HCT116 (cell line): ENCODE data around the gene CARNS1. TPM values are rescaled to one million over a fixed set of nuclear protein-coding genes. Genes with fewer than 3 reads are reported as not detected.

ENCODE experiments used
- ATAC-seq: fragments of 200-7000 bp; cut with Tn5 transposase; 2 replicates; pipeline ENCODE4 v1.9.1; 2020; ENCODE audit warnings: mild to moderate bottlenecking, moderate library complexity
- BruUV-seq: library from RNA; stranded (reverse); fragments of 400-500 nt; replicated peaks from 2 replicates; lab custom pipeline; 2021; lab: Mats Ljungman, UMichigan
- CTCF ChIA-PET: fragments of 300-600 bp; sonication (Branson Sonifier 250); formaldehyde crosslinking; loops from one replicate; lab custom pipeline; 2021; ENCODE audit warnings: antibody characterized with exemption; lab: Charles Lee
- POLR2A ChIA-PET: fragments of 300-600, 350-600 bp; sonication (Branson Sonifier 250); formaldehyde crosslinking; loops from one replicate; lab custom pipeline; 2021; ENCODE audit warnings: antibody characterized with exemption; lab: Charles Lee
- RAD21 ChIA-PET, 2 experiments: fragments of 300-600 bp; sonication (Branson Sonifier 250); formaldehyde crosslinking; loops; one replicate each; lab custom pipeline; 2023; ENCODE audit warnings: low total read pairs in 2 of 2; ENCODE audit not compliant: uncharacterized antibody in 2 of 2, unreplicated experiment in 2 of 2, low non-redundant PET in 1 of 2; lab: Charles Lee
- DNase-seq: peaks from one replicate; pipeline ENCODE4 v3.0.0-alpha.2; 2010; ENCODE audit warnings: low read depth, low spot score
- H2AFZ ChIP-seq: fragments of 200-600 bp; shearing (Covaris generic), sonication (generic); 2 replicates; pipeline ENCODE4 v1.6.1; 2017; ENCODE audit warnings: low read depth, mixed run types, mixed read lengths, antibody characterized with exemption, low read length; ENCODE audit not compliant: poor library complexity, severe bottlenecking
- H3K27ac ChIP-seq: 2 replicates; pipeline ENCODE4 v1.5.1; 2012; ENCODE audit warnings: low read depth, low read length
- H3K27me3 ChIP-seq: fragments of 200-600 bp; sonication (generic); 2 replicates; pipeline ENCODE4 v1.6.1; 2016; ENCODE audit warnings: mixed run types, low read length, mixed read lengths; ENCODE audit not compliant: insufficient read depth
- H3K36me3 ChIP-seq, 2 experiments: fragments of 200-500 bp in 1 of 2; fragments of 200-600 bp in 1 of 2; sonication (Bioruptor generic) in 1 of 2; sonication (generic) in 1 of 2; 2 replicates each; pipeline versions ENCODE4 v1.5.1 to v1.6.1; 2014 to 2016; ENCODE audit warnings: low read length in 2 of 2, inconsistent platforms in 1 of 2, mixed read lengths in 1 of 2, mixed run types in 1 of 2; ENCODE audit not compliant: insufficient read depth in 2 of 2, control insufficient read depth in 1 of 2
- H3K4me1 ChIP-seq, 2 experiments: fragments of 200-600 bp in 1 of 2; sonication (generic) in 1 of 2; 2 replicates each; pipeline versions ENCODE4 v1.5.1 to v1.6.1; 2012 to 2017; ENCODE audit warnings: low read length in 2 of 2, inconsistent platforms in 1 of 2, mild to moderate bottlenecking in 1 of 2, mixed read lengths in 1 of 2, mixed run types in 1 of 2, moderate library complexity in 1 of 2; ENCODE audit not compliant: insufficient read depth in 2 of 2, control insufficient read depth in 1 of 2
- H3K4me2 ChIP-seq: fragments of 200-600 bp; sonication (generic); 2 replicates; pipeline ENCODE4 v1.6.1; 2017; ENCODE audit warnings: mixed run types, low read length, mixed read lengths
- H3K4me3 ChIP-seq, 2 experiments: fragments of 200-600 bp in 1 of 2; sonication (generic) in 1 of 2; replicated peaks in 1 of 2; 2 replicates each; pipeline ENCODE4 v1.5.1; 2011 to 2016; ENCODE audit warnings: low read length in 2 of 2, control low read depth in 1 of 2, low read depth in 1 of 2, mild to moderate bottlenecking in 1 of 2, mixed read lengths in 1 of 2, mixed run types in 1 of 2
- H3K79me2 ChIP-seq: fragments of 200-600 bp; sonication (generic); 2 replicates; pipeline ENCODE4 v1.6.1; 2017; ENCODE audit warnings: mild to moderate bottlenecking, mixed run types, low read length, moderate library complexity, mixed read lengths; ENCODE audit not compliant: insufficient read depth
- H3K9ac ChIP-seq: fragments of 200-600 bp; sonication (generic); 2 replicates; pipeline ENCODE4 v1.6.1; 2016; ENCODE audit warnings: low read length, mixed read lengths
- H3K9me2 ChIP-seq: fragments of 200-600 bp; sonication (generic), shearing (Covaris generic); 2 replicates; pipeline ENCODE4 v1.6.1; 2017; ENCODE audit warnings: mixed run types, mild to moderate bottlenecking, moderate library complexity; ENCODE audit not compliant: insufficient read depth
- H3K9me3 ChIP-seq, 2 experiments: fragments of 200-500 bp in 1 of 2; fragments of 200-600 bp in 1 of 2; sonication (Bioruptor generic) in 1 of 2; sonication (generic) in 1 of 2; 2 replicates each; pipeline ENCODE4 v1.6.1; 2014 to 2017; ENCODE audit warnings: low read length in 2 of 2, mixed read lengths in 2 of 2, inconsistent platforms in 1 of 2, low read depth in 1 of 2, mild to moderate bottlenecking in 1 of 2, mixed run types in 1 of 2, moderate library complexity in 1 of 2; ENCODE audit not compliant: control insufficient read depth in 1 of 2, insufficient read depth in 1 of 2
- H4K20me1 ChIP-seq: fragments of 200-600 bp; sonication (generic), shearing (Covaris generic); 2 replicates; pipeline ENCODE4 v1.6.1; 2017; ENCODE audit warnings: mixed run types, mild to moderate bottlenecking, moderate library complexity; ENCODE audit not compliant: insufficient read depth
- ATF3 ChIP-seq: IDR thresholded peaks from 2 replicates; pipeline ENCODE4 v1.6.1; 2012
- CBX3 ChIP-seq: IDR thresholded peaks from 2 replicates; pipeline ENCODE4 v1.6.1; 2012; ENCODE audit warnings: low read depth
- CEBPB ChIP-seq: IDR thresholded peaks from 2 replicates; pipeline ENCODE4 v1.6.1; 2012; ENCODE audit warnings: low read depth
- EZH2 ChIP-seq: fragments of 200-600 bp; sonication (generic); IDR thresholded peaks from 2 replicates; pipeline ENCODE4 v1.6.1; 2017; ENCODE audit warnings: antibody characterized with exemption, mixed run types
- JUND ChIP-seq: IDR thresholded peaks from 2 replicates; pipeline ENCODE4 v1.6.1; 2012
- POLR2A ChIP-seq: IDR thresholded peaks from 2 replicates; pipeline ENCODE4 v1.7.0; 2011; ENCODE audit warnings: borderline replicate concordance; ENCODE audit not compliant: insufficient read depth, insufficient read length; ENCODE audit errors: extremely low read depth
- RAD21 ChIP-seq: IDR thresholded peaks from 2 replicates; pipeline ENCODE4 v1.6.1; 2012; ENCODE audit warnings: low read depth, mild to moderate bottlenecking
- REST ChIP-seq: IDR thresholded peaks from 2 replicates; pipeline ENCODE4 v1.6.1; 2012; ENCODE audit warnings: low read depth
- SIN3A ChIP-seq: IDR thresholded peaks from 2 replicates; pipeline ENCODE4 v1.6.1; 2012; ENCODE audit warnings: low read depth
- SRF ChIP-seq: IDR thresholded peaks from 2 replicates; pipeline ENCODE4 v1.6.1; 2012; ENCODE audit warnings: low read depth
- TCF7L2 ChIP-seq: IDR thresholded peaks from 2 replicates; pipeline ENCODE4 v1.7.0; 2011; ENCODE audit warnings: borderline replicate concordance, inconsistent platforms; ENCODE audit not compliant: insufficient read depth, insufficient read length; ENCODE audit errors: extremely low read depth
- intact Hi-C: fragments of 100-400 bp; cut with micrococcal nuclease; formaldehyde crosslinking; loops from 2 replicates; pipeline ENCODE4 v1.10.0; 2022
- total RNA-seq: library from RNA; stranded (reverse); gene quantifications from one replicate; pipeline ENCODE4 v1.2.1, GENCODE V29; 2021; ENCODE audit not compliant: unreplicated experiment

CARNS1 gene
- total RNA-seq, 1 experiment from 2014 or later, result 1.0 TPM

GRCh38 chr11:67409781-67410368, 5.6 kb upstream of the CARNS1 start:
- H3K27ac ChIP-seq, result no peak overlapping the region
- no peak for TF ChIP-seq SIN3A
- TF ChIP-seq CBX3, result no peak
- no peak for TF ChIP-seq SRF
- no peak for TF ChIP-seq CEBPB
- no peak for TF ChIP-seq EZH2
- TF ChIP-seq ATF3, result no peak
- TF ChIP-seq RAD21, result no peak
- no peak for TF ChIP-seq JUND
- no peak for TF ChIP-seq POLR2A
- TF ChIP-seq REST, result no peak
- TF ChIP-seq TCF7L2, result no peak
- H2AFZ ChIP-seq, result no peak overlapping the region
- ChIA-PET RAD21 (no interaction called here), CTCF (no interaction called here), POLR2A (no interaction called here)
- H3K9me3 ChIP-seq, result no peaks in the 10 kb centered on the region
- DNase-seq (peak; percentile 33), ATAC-seq (peak; percentile 80)
- no peak overlapping the region for H3K4me2 ChIP-seq
- H3K9ac ChIP-seq, result no peak overlapping the region
- BruUV-seq, result no TSS peak
- H3K4me3 ChIP-seq, result no peak overlapping the region
- H3K9me2 ChIP-seq, result no peaks in the 10 kb centered on the region
- H3K36me3 ChIP-seq, result no peaks in the 10 kb centered on the region
- H3K4me1 ChIP-seq, result peaks cover 3 to 9% of the 10 kb centered on the region in 2 experiments; a peak in 3 of 4 replicates
- H4K20me1 ChIP-seq, result no peaks in the 10 kb centered on the region
- H3K79me2 ChIP-seq, result no peaks in the 10 kb centered on the region
- intact Hi-C loops, result no loop called here
- H3K27me3 ChIP-seq, result no peaks in the 10 kb centered on the region
